K562 (cell line): ENCODE data around the gene ZFYVE26. TPM values are rescaled to one million over a fixed set of nuclear protein-coding genes. Genes with fewer than 3 reads are reported as not detected.

Experiments
- ATAC-seq: fragments of 200-7000 bp; cut with Tn5 transposase; 3 replicates; pipeline ENCODE4 v1.9.1; 2020; ENCODE audit warnings: moderate library complexity
- BruUV-seq: library from RNA; stranded (reverse); fragments of 400-500 nt; replicated peaks from 2 replicates; lab custom pipeline; 2021; lab: Mats Ljungman, UMichigan
- CTCF ChIA-PET: fragments of 300-600 bp; formaldehyde crosslinking; extraction: SDS; loops from one replicate; lab custom pipeline; 2021; ENCODE audit warnings: low intra/inter-chr PET ratio; lab: Yijun Ruan, JAX
- POLR2A ChIA-PET: fragments of 300-600, 350-650 bp; sonication (Branson Sonifier 250); formaldehyde crosslinking; extraction: SDS; loops from one replicate; lab custom pipeline; 2021; ENCODE audit warnings: antibody characterized with exemption, inconsistent platforms; lab: Yijun Ruan, JAX
- DNase-seq, 4 experiments: peaks; one replicate each; pipeline versions ENCODE4 v3.0.0 to v3.0.0-alpha.2; 2011 to 2018; ENCODE audit warnings: low spot score in 3 of 4, mixed read lengths in 3 of 4; ENCODE audit errors: extremely low read depth in 1 of 4
- FAIRE-seq: peaks from 2 replicates; lab custom pipeline; 2011; peaks lifted over from hg19 to GRCh38; lab: Jason Lieb, UNC
- H2AFZ ChIP-seq: 2 replicates; pipeline ENCODE4 v1.6.0; 2011; ENCODE audit warnings: low read depth, low read length, control low read depth, inconsistent platforms
- H3K27ac ChIP-seq: fragments of 200-600 bp; 3 replicates; pipeline ENCODE4 v1.8.0; 2011; ENCODE audit warnings: low read depth, mild to moderate bottlenecking, control low read depth, inconsistent platforms, low read length, moderate library complexity, mixed read lengths; ENCODE audit errors: extremely low read depth
- H3K27me3 ChIP-seq, 2 experiments: fragments of 300-600 bp in 1 of 2; 2 replicates in 1 of 2; 3 replicates in 1 of 2; pipeline versions ENCODE4 v1.6.0 to v1.8.0; 2011; ENCODE audit warnings: inconsistent platforms in 2 of 2, low read length in 2 of 2, mild to moderate bottlenecking in 1 of 2, mixed read lengths in 1 of 2, moderate library complexity in 1 of 2; ENCODE audit not compliant: control insufficient read depth in 2 of 2, insufficient read depth in 2 of 2
- H3K36me3 ChIP-seq: fragments of 300-600 bp; 3 replicates; pipeline ENCODE4 v1.8.0; 2011; ENCODE audit warnings: mild to moderate bottlenecking, low read length, inconsistent platforms; ENCODE audit not compliant: control insufficient read depth, insufficient read depth
- H3K4me1 ChIP-seq, 2 experiments: fragments of 200-600 bp in 1 of 2; replicated peaks in 1 of 2; 2 replicates in 1 of 2; 3 replicates in 1 of 2; pipeline versions ENCODE4 v1.5.1 to v1.8.0; 2011; ENCODE audit warnings: inconsistent platforms in 2 of 2, low read length in 2 of 2, mild to moderate bottlenecking in 1 of 2, mixed read lengths in 1 of 2, moderate library complexity in 1 of 2; ENCODE audit not compliant: control insufficient read depth in 2 of 2, insufficient read depth in 2 of 2
- H3K4me2 ChIP-seq: 2 replicates; pipeline ENCODE4 v1.6.1; 2011; ENCODE audit warnings: low read length, control low read depth, inconsistent platforms, mixed read lengths; ENCODE audit not compliant: insufficient read depth
- H3K4me3 ChIP-seq: fragments of 200-600 bp; sonication (generic), shearing (Covaris generic); 2 replicates; pipeline ENCODE4 v1.5.1; 2016; ENCODE audit warnings: control low read depth, inconsistent platforms
- H3K79me2 ChIP-seq: fragments of 200-600 bp; 3 replicates; pipeline ENCODE4 v1.8.0; 2011; ENCODE audit warnings: low read length, inconsistent platforms; ENCODE audit not compliant: control insufficient read depth, insufficient read depth
- H3K9ac ChIP-seq, 2 experiments: 2 replicates each; pipeline versions ENCODE4 v1.6.0 to v1.6.1; 2011; ENCODE audit warnings: low read depth in 2 of 2, low read length in 2 of 2, control low read depth in 1 of 2, inconsistent platforms in 1 of 2, mild to moderate bottlenecking in 1 of 2, mixed read lengths in 1 of 2; ENCODE audit not compliant: insufficient read depth in 1 of 2
- H3K9me1 ChIP-seq: one replicate; pipeline ENCODE4 v1.6.0; 2011; ENCODE audit warnings: inconsistent platforms, mild to moderate bottlenecking, low read length, moderate library complexity; ENCODE audit not compliant: control insufficient read depth, insufficient read depth
- H3K9me3 ChIP-seq: replicated peaks from 2 replicates; pipeline ENCODE4 v1.5.1; 2011; ENCODE audit warnings: low read depth, low read length, inconsistent platforms; ENCODE audit not compliant: control insufficient read depth, insufficient read depth
- H4K20me1 ChIP-seq: replicated peaks from 2 replicates; pipeline ENCODE4 v1.6.1; 2011; ENCODE audit warnings: low read length, inconsistent platforms, mixed read lengths; ENCODE audit not compliant: control insufficient read depth, insufficient read depth
- ARNT ChIP-seq, 2 experiments: fragments of 450-650 bp; IDR thresholded peaks; 2 replicates each; pipeline ENCODE4 v1.6.1; 2016; ENCODE audit warnings: mild to moderate bottlenecking in 1 of 2
- BHLHE40 ChIP-seq: IDR thresholded peaks from 2 replicates; pipeline ENCODE4 v1.6.1; 2011; ENCODE audit warnings: low read length, improper control_type of control experiment
- BRD4 ChIP-seq: fragments of 200-600 bp; sonication (generic); IDR thresholded peaks from 2 replicates; pipeline ENCODE4 v1.6.1; 2017; ENCODE audit warnings: inconsistent platforms
- GTF2F1 ChIP-seq: IDR thresholded peaks from 2 replicates; pipeline ENCODE4 v1.6.1; 2011; ENCODE audit warnings: low read depth, low read length, improper control_type of control experiment
- HCFC1 ChIP-seq: IDR thresholded peaks from 2 replicates; pipeline ENCODE4 v1.6.1; 2012; ENCODE audit warnings: low read depth, low read length, improper control_type of control experiment
- PHB ChIP-seq: fragments of 250-450 bp; sonication (Bioruptor Pico); IDR thresholded peaks from 2 replicates; pipeline ENCODE4 v1.5.0; 2021
- SAFB ChIP-seq: fragments of 200-400 bp; formaldehyde crosslinking; IDR thresholded peaks from 2 replicates; pipeline ENCODE4 v1.6.1; 2017; ENCODE audit warnings: low read depth, low read length, borderline replicate concordance
- SIX5 ChIP-seq, 2 experiments: IDR thresholded peaks; 2 replicates each; pipeline ENCODE4 v1.6.1; 2011; ENCODE audit warnings: low read length in 2 of 2, borderline replicate concordance in 1 of 2, low read depth in 1 of 2, mild to moderate bottlenecking in 1 of 2, moderate library complexity in 1 of 2; ENCODE audit not compliant: insufficient read depth in 1 of 2
- TFAM ChIP-seq: fragments of 250-450 bp; sonication (Bioruptor Pico); conservative IDR thresholded peaks from 2 replicates; pipeline ENCODE4 v1.5.0; 2021; ENCODE audit warnings: mild to moderate bottlenecking, moderate library complexity
- ZNF140 ChIP-seq: fragments of 250-450 bp; sonication (Bioruptor Pico); IDR thresholded peaks from 2 replicates; pipeline ENCODE4 v1.8.0; 2021; ENCODE audit warnings: moderate library complexity, mild to moderate bottlenecking, inconsistent platforms
- ZNF444 ChIP-seq: fragments of 250-450 bp; sonication (Bioruptor Pico); IDR thresholded peaks from 2 replicates; pipeline ENCODE4 v1.4.0; 2020; ENCODE audit warnings: mild to moderate bottlenecking, moderate library complexity
- ZNF668 ChIP-seq: fragments of 250-450 bp; sonication (Bioruptor Pico); IDR thresholded peaks from 2 replicates; pipeline ENCODE4 v1.8.0; 2022; ENCODE audit warnings: mild to moderate bottlenecking, inconsistent platforms
- WGBS: fragments of 100-300 bp; shearing (Covaris generic); methylation state at CpG from one replicate; pipeline ENCODE4 v1.1.6; 2016; ENCODE audit warnings: low coverage, mixed read lengths; ENCODE audit not compliant: insufficient coverage; ENCODE audit errors: missing lambda C conversion rate; 5-methylcytosine and 5-hydroxymethylcytosine counted together
- in situ Hi-C: fragments of 300-500 bp; cut with MboI; formaldehyde crosslinking; loops from 4 replicates; pipeline ENCODE4 v1.15.0; 2018; ENCODE audit warnings: inconsistent platforms, mixed read lengths
- intact Hi-C: fragments of 100-400 bp; cut with micrococcal nuclease; formaldehyde crosslinking; loops from 2 replicates; pipeline ENCODE4 v1.14.2; 2022
- polyA plus RNA-seq, 8 experiments: library from polyadenylated mRNA; depleted of rRNA in 4 of 8; stranded (reverse) in 5 of 8; unstranded in 3 of 8; fragments of >200 nt; fragmentation: Nextera tagmentation in 2 of 8; fragmentation: Illumina TruSeq in 1 of 8; extraction: Ambion mirVana in 2 of 8; extraction: Trizol in 1 of 8; gene quantifications; 2 replicates each; pipeline versions ENCODE4 v1.2.1 to v1.2.3, GENCODE V29; 2011 to 2014; ENCODE audit warnings: inconsistent platforms in 1 of 8, missing spikeins in 1 of 8
- total RNA-seq, 7 experiments: library from RNA; depleted of rRNA in 6 of 7; stranded (reverse); fragments of >200 nt in 6 of 7; fragmentation: Illumina TruSeq in 2 of 7; extraction: Trizol in 2 of 7; gene quantifications; 2 replicates each; pipeline versions ENCODE4 v1.2.1 to v1.2.3, GENCODE V29; 2011 to 2021; ENCODE audit warnings: low replicate concordance in 1 of 7
- TF ChIP-seq, protein P1 (sequence below): IDR thresholded peaks from 2 replicates; pipeline ENCODE4 v1.6.1; 2012; ENCODE audit warnings: low read depth, low read length, improper control_type of control experiment, borderline replicate concordance
- TF ChIP-seq, protein P2 (sequence below): fragments of 450-650 bp; IDR thresholded peaks from 2 replicates; pipeline ENCODE4 v1.6.1; 2016; ENCODE audit warnings: missing biosample characterization, missing genetic modification characterization
- TF ChIP-seq, protein P3 (sequence below), 2 experiments: fragments of 450-650 bp; IDR thresholded peaks; 2 replicates each; pipeline ENCODE4 v1.6.1; 2018; ENCODE audit warnings: mild to moderate bottlenecking in 2 of 2, low read depth in 1 of 2; ENCODE audit not compliant: partially characterized antibody in 2 of 2
- TF ChIP-seq, protein P4 (sequence below): fragments of 450-650 bp; conservative IDR thresholded peaks from 2 replicates; pipeline ENCODE4 v1.6.1; 2016; ENCODE audit warnings: missing genetic modification characterization, low read depth, mild to moderate bottlenecking, missing compliant biosample characterization, moderate library complexity

Gene ZFYVE26
- total and polyA plus RNA-seq, 9 of the 15 experiments (the other 6 are each of a cell fraction or from before 2014, with no cell fraction given) = 0.32 to 9.1 (median 5.9) TPM

DNA sequence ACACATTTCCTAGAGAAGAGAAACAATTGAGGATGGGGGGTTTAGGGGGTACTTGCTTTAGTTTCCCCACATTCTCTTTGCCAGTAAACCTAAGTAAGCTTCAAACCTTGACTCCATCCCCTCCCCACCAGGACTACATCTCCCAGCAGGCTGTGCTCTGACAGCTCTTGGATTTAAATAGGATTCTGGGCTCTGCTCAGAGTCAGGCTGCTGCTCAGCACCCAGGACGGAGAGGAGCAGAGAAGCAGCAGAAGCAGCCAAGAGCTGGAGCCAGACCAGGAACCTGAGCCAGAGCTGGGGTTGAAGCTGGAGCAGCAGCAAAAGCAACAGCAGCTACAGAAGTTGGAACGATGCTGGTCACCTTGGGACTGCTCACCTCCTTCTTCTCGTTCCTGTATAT, 94.1 kb downstream of the ZFYVE26 start:
- H3K9me1 ChIP-seq = no peaks in the 10 kb centered on the region
- no peaks in the 10 kb centered on the region for H3K9me3 ChIP-seq
- H3K4me2 ChIP-seq = no peak overlapping the region; the same call in 1 of the 2 replicates
- H3K4me3 ChIP-seq = no peak overlapping the region
- no peaks in the 10 kb centered on the region for H4K20me1 ChIP-seq
- POLR2A ChIA-PET = no interaction called here
- H3K9ac ChIP-seq = no peak overlapping the region
- no peaks in the 10 kb centered on the region for H3K79me2 ChIP-seq
- peaks cover 0 to 3% of the 10 kb centered on the region in 2 experiments; a peak in 2 of 5 replicates for H3K4me1 ChIP-seq
- no peaks in the 10 kb centered on the region for H3K36me3 ChIP-seq
- CTCF ChIA-PET = no interaction called here
- H3K27me3 ChIP-seq = no peaks in the 10 kb centered on the region; a peak in 1 of 5 replicates
- no TSS peak for BruUV-seq
- in situ Hi-C loops (no loop called here), intact Hi-C loops (no loop called here)
- peak overlapping the region; percentile 55 for H2AFZ ChIP-seq
- FAIRE-seq (peak; percentile 15), DNase-seq (no peak), ATAC-seq (peak; percentile 83)
- no peak overlapping the region for H3K27ac ChIP-seq
- WGBS = 41% methylated on average over 3 of the region's 3 CpGs
- no peak for TF ChIP-seq PHB
- no peak for TF ChIP-seq TFAM
- no peak for TF ChIP-seq SAFB
- TF ChIP-seq GTF2F1 = no peak
- TF ChIP-seq ZNF668 (CRISPR knock-in tag) = no peak
- TF ChIP-seq ARNT (IDR thresholded peaks at IDR 0.05) = no peak
- TF ChIP-seq HCFC1 = peak; percentile 76
- TF ChIP-seq, protein P1, sequence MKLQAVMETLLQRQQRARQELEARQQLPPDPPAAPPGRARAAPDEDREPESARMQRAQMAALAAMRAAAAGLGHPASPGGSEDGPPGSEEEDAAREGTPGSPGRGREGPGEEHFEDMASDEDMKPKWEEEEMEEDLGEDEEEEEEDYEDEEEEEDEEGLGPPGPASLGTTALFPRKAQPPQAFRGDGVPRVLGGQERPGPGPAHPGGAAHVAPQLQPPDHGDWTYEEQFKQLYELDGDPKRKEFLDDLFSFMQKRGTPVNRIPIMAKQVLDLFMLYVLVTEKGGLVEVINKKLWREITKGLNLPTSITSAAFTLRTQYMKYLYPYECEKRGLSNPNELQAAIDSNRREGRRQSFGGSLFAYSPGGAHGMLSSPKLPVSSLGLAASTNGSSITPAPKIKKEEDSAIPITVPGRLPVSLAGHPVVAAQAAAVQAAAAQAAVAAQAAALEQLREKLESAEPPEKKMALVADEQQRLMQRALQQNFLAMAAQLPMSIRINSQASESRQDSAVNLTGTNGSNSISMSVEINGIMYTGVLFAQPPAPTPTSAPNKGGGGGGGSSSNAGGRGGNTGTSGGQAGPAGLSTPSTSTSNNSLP = no peak
- no peak for TF ChIP-seq BHLHE40
- TF ChIP-seq ZNF140 (CRISPR knock-in tag) = no peak
- TF ChIP-seq, protein P2, sequence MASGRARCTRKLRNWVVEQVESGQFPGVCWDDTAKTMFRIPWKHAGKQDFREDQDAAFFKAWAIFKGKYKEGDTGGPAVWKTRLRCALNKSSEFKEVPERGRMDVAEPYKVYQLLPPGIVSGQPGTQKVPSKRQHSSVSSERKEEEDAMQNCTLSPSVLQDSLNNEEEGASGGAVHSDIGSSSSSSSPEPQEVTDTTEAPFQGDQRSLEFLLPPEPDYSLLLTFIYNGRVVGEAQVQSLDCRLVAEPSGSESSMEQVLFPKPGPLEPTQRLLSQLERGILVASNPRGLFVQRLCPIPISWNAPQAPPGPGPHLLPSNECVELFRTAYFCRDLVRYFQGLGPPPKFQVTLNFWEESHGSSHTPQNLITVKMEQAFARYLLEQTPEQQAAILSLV (tag) = no peak
- TF ChIP-seq ZNF444 (CRISPR knock-in tag) = no peak
- peak in 1 of 2 experiments; percentile 32; a peak in 1 of 4 replicates for TF ChIP-seq SIX5 (IDR thresholded peaks at IDR 0.05; ENCODE audit: borderline replicate concordance in 1 of 2, insufficient read depth in 1 of 2, low read depth in 1 of 2, low read length in 2 of 2)
- TF ChIP-seq, protein P3, sequence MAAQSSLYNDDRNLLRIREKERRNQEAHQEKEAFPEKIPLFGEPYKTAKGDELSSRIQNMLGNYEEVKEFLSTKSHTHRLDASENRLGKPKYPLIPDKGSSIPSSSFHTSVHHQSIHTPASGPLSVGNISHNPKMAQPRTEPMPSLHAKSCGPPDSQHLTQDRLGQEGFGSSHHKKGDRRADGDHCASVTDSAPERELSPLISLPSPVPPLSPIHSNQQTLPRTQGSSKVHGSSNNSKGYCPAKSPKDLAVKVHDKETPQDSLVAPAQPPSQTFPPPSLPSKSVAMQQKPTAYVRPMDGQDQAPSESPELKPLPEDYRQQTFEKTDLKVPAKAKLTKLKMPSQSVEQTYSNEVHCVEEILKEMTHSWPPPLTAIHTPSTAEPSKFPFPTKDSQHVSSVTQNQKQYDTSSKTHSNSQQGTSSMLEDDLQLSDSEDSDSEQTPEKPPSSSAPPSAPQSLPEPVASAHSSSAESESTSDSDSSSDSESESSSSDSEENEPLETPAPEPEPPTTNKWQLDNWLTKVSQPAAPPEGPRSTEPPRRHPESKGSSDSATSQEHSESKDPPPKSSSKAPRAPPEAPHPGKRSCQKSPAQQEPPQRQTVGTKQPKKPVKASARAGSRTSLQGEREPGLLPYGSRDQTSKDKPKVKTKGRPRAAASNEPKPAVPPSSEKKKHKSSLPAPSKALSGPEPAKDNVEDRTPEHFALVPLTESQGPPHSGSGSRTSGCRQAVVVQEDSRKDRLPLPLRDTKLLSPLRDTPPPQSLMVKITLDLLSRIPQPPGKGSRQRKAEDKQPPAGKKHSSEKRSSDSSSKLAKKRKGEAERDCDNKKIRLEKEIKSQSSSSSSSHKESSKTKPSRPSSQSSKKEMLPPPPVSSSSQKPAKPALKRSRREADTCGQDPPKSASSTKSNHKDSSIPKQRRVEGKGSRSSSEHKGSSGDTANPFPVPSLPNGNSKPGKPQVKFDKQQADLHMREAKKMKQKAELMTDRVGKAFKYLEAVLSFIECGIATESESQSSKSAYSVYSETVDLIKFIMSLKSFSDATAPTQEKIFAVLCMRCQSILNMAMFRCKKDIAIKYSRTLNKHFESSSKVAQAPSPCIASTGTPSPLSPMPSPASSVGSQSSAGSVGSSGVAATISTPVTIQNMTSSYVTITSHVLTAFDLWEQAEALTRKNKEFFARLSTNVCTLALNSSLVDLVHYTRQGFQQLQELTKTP (IDR thresholded peaks at IDR 0.05; ENCODE audit: low read depth in 1 of 2, partially characterized antibody in 2 of 2) = peak in 1 of 2 experiments; percentile 66
- TF ChIP-seq, protein P4, sequence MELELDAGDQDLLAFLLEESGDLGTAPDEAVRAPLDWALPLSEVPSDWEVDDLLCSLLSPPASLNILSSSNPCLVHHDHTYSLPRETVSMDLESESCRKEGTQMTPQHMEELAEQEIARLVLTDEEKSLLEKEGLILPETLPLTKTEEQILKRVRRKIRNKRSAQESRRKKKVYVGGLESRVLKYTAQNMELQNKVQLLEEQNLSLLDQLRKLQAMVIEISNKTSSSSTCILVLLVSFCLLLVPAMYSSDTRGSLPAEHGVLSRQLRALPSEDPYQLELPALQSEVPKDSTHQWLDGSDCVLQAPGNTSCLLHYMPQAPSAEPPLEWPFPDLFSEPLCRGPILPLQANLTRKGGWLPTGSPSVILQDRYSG = no peak
- no peak for TF ChIP-seq BRD4
